H1 (cell line): ENCODE data around the gene VIPAS39. TPM values are rescaled to one million over a fixed set of nuclear protein-coding genes. Genes with fewer than 3 reads are reported as not detected.

Experiments
- CREB1 ChIP-seq: IDR thresholded peaks from 2 replicates; pipeline ENCODE4 v1.6.1; 2012; ENCODE audit warnings: inconsistent platforms
- JUND ChIP-seq: IDR thresholded peaks from 2 replicates; pipeline ENCODE4 v1.6.1; 2011; ENCODE audit warnings: mild to moderate bottlenecking, improper control_type of control experiment, low read length
- KDM4A ChIP-seq: IDR thresholded peaks from one replicate; pipeline ENCODE4 v1.7.1; 2012; ENCODE audit warnings: low read depth, mild to moderate bottlenecking, moderate library complexity, low read length, inconsistent platforms; ENCODE audit not compliant: severe bottlenecking
- polyA plus RNA-seq, 7 experiments: library from polyadenylated mRNA; depleted of rRNA in 3 of 7; stranded (reverse) in 5 of 7; unstranded in 2 of 7; fragments of >200 nt in 5 of 7; fragments of 200-250 nt in 2 of 7; gene quantifications; 1 replicate in 5 of 7; 2 replicates in 1 of 7; 4 replicates in 1 of 7; pipeline versions ENCODE4 v1.2.1 to v1.2.3, GENCODE V29; 2011 to 2013; ENCODE audit warnings: missing spikeins in 2 of 7, mixed read lengths in 2 of 7
- total RNA-seq: library from RNA; stranded (reverse); fragmentation: NEBNext Ultra II Directional; extraction: Animal tissue kit (Norgen Biotek cat#: 25700); gene quantifications from 2 replicates; pipeline ENCODE4 v1.2.1, GENCODE V29; 2021

Gene VIPAS39
- total and polyA plus RNA-seq, 2 of the 8 experiments (the other 6 are each of a cell fraction or from before 2014, with no cell fraction given): 19.6 to 20.6 TPM

DNA sequence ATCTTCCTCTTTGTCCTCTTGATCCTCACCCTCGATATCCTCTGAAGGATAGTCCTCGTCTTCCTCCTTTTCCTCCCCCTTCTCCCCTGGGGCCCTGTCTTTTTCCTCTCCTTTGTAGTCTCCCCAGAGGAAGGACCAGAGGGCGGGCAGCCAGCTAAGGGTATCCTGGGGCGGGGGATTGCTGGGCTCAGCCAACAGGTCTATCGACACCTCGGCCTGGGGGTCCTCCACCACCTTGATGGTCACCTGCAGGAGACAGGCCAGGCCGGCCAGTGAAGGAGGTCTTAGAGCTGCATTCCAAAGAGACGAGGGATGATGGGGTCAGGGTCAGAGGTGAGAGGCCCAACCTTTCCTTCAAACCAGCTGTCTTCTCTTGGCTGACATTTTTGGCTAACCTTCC is 25.0 kb upstream of the VIPAS39 start (continued):
- TF ChIP-seq KDM4A (no peak), JUND (no peak), CREB1 (no peak)
